Gastroesophageal sphincter (tissue), 3 donors: ENCODE data around the gene MBNL1.

Experiments
- POLR2A ChIP-seq, 2 donors: fragments of 450-650 bp; IDR thresholded peaks; one replicate each; pipeline ENCODE4 v1.6.1; 2017; ENCODE audit warnings: antibody characterized with exemption in 2 of 2, mild to moderate bottlenecking in 2 of 2, moderate library complexity in 1 of 2
- POLR2AphosphoS5 ChIP-seq: sonication (generic); formaldehyde crosslinking; IDR thresholded peaks from one replicate; pipeline ENCODE4 v1.6.1; 2017; ENCODE audit warnings: antibody characterized with exemption
- TF ChIP-seq, protein P1 (sequence below), 4 experiments: fragments of 200-600 bp in 2 of 4; fragments of 450-650 bp in 2 of 4; sonication (generic) in 1 of 4; IDR thresholded peaks; one replicate each; pipeline ENCODE4 v1.5.1; 2017 to 2019; ENCODE audit warnings: antibody characterized with exemption in 4 of 4, mild to moderate bottlenecking in 2 of 4, moderate library complexity in 2 of 4

DNA sequence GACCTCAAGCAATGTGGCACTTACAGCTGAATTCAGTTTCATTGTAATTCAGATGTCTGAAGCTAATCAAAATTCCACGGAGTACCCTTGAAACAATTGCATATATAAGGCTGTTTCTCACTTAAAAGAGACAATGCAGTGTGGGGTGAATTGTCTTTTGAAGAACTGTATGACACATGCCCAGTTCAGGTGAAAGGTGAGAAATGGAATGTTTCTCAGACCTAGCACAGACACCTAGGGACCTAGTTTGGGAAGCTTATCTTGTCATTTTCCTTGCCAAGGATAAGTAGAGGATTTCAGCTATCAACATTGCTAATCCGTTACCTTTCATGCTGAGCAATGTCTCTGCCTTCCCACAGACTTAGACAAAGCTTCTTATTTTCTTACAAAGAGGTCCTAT, 36.3 kb downstream of the MBNL1 start:
- TF ChIP-seq, protein P1, sequence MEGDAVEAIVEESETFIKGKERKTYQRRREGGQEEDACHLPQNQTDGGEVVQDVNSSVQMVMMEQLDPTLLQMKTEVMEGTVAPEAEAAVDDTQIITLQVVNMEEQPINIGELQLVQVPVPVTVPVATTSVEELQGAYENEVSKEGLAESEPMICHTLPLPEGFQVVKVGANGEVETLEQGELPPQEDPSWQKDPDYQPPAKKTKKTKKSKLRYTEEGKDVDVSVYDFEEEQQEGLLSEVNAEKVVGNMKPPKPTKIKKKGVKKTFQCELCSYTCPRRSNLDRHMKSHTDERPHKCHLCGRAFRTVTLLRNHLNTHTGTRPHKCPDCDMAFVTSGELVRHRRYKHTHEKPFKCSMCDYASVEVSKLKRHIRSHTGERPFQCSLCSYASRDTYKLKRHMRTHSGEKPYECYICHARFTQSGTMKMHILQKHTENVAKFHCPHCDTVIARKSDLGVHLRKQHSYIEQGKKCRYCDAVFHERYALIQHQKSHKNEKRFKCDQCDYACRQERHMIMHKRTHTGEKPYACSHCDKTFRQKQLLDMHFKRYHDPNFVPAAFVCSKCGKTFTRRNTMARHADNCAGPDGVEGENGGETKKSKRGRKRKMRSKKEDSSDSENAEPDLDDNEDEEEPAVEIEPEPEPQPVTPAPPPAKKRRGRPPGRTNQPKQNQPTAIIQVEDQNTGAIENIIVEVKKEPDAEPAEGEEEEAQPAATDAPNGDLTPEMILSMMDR (IDR thresholded peaks at IDR 0.05), result no peak
- no peak for TF ChIP-seq POLR2A (IDR thresholded peaks at IDR 0.05)
- TF ChIP-seq POLR2AphosphoS5, result no peak
